GM23248 (cell line): ENCODE results near the gene ZBTB43.

Experiments used
- EZH2 ChIP-seq: fragments of 200-600 bp; sonication (generic); IDR thresholded peaks from 2 replicates; pipeline ENCODE4 v1.6.1; 2018; ENCODE audit warnings: antibody characterized with exemption, mild to moderate bottlenecking; ENCODE audit not compliant: insufficient read depth, poor library complexity, severe bottlenecking
- EZH2phosphoT487 ChIP-seq: fragments of 200-600 bp; sonication (generic); IDR thresholded peaks from 2 replicates; pipeline ENCODE4 v1.6.1; 2018; ENCODE audit warnings: antibody characterized with exemption, moderate library complexity, mild to moderate bottlenecking, low read depth; ENCODE audit not compliant: insufficient read depth

DNA sequence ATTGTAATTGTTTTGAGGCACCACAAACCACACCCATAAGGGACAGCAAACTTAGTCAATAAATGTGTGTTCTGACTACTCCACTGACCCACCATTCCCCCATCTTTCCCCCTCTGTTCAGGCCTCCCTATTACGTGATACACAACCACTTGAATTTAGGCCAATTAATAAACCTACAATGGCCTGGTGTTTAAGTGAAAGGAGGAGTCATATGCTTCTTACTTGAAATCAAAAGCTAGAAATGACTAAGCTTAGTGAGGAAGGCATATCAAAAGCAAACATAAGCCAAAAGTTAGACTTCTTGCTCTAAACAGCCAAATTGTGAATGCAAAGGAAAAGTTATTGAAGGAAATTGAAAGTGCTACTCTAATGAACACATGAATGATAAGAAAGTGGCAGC, 14.6 kb downstream of the ZBTB43 start:
- TF ChIP-seq EZH2phosphoT487 (no peak), EZH2 (no peak)
